Transverse colon (tissue), 4 donors: ENCODE results near the gene ME3.

Experiments
- CTCF ChIP-seq, 5 experiments: fragments of 200-600 bp in 3 of 5; fragments of 450-650 bp in 2 of 5; sonication (generic) in 3 of 5; IDR thresholded peaks; 1 replicate in 2 of 5; 2 replicates in 3 of 5; pipeline ENCODE4 v1.5.1; 2016 to 2017; ENCODE audit warnings: antibody characterized with exemption in 5 of 5, inconsistent platforms in 3 of 5, mild to moderate bottlenecking in 2 of 5, moderate library complexity in 1 of 5
- POLR2A ChIP-seq: fragments of 450-650 bp; IDR thresholded peaks from one replicate; pipeline ENCODE4 v1.6.1; 2016; ENCODE audit warnings: antibody characterized with exemption, mild to moderate bottlenecking, moderate library complexity
- POLR2AphosphoS5 ChIP-seq, 3 donors: sonication (generic); formaldehyde crosslinking; IDR thresholded peaks; one replicate each; pipeline ENCODE4 v1.6.1; 2016; ENCODE audit warnings: antibody characterized with exemption in 3 of 3

- no peak for TF ChIP-seq CTCF (IDR thresholded peaks at IDR 0.05)
- no peak for TF ChIP-seq POLR2A
- no peak for TF ChIP-seq POLR2AphosphoS5 (IDR thresholded peaks at IDR 0.05)
Observed at GRCh38 chr11:86617502-86617901, 54.9 kb downstream of the ME3 start.
